Measurements from ENCODE around the gene RDH13. TPM values are rescaled to one million over a fixed set of nuclear protein-coding genes. Genes with fewer than 3 reads are reported as not detected.
A peak's percentile ranks its signal among the peaks of the same experiment; 100 is the strongest.
"Not testable (repeated sequence)": the region's sequence is repeated elsewhere in the genome, so short reads cannot be mapped to it uniquely, and the experiment has no call there.

Gene RDH13
- total and polyA plus RNA-seq, 4 experiments from 2014 or later: 3.3 to 27.4 (median 19.8) TPM

- H3K36me3 Mint-ChIP-seq; H3K36me3 ChIP-seq (ENCODE audit: insufficient read depth, low read length); H3K27me3 ChIP-seq (ENCODE audit: insufficient read depth, low read length); H3K9me3 Mint-ChIP-seq; intact Hi-C loops (cut with micrococcal nuclease); DNase-seq; H3K9me3 ChIP-seq (ENCODE audit: control insufficient read depth in 1 of 2, low read length in 2 of 2); H3K27ac ChIP-seq (ENCODE audit: low read depth, low read length); H3K4me3 Mint-ChIP-seq; H3K27ac Mint-ChIP-seq; H3K4me3 ChIP-seq (ENCODE audit: low read length in 2 of 2); CTCF ChIA-PET (ENCODE audit: partially characterized antibody): not testable (repeated sequence)
- H3K4me1 Mint-ChIP-seq: peaks cover 11 to 26% (median 18%) of the 10 kb centered on the region in 4 donors
- H3K4me1 ChIP-seq (ENCODE audit: insufficient read depth, low read length): peaks cover 25% of the 10 kb centered on the region
- H3K27me3 Mint-ChIP-seq: peaks cover 29 to 35% of the 10 kb centered on the region in 2 donors
- POLR2A ChIA-PET (ENCODE audit: partially characterized antibody): interaction anchor here (1.6 kb wide), 1 partner anchor 52 kb away, joined by 4 read pairs; the partner anchor contains the start of gene PPP1R12C
Observed at GRCh38 chr19:55065516-55065915, 2.6 kb upstream of the RDH13 start.

- no peaks in the 10 kb centered on the region for H3K27me3 ChIP-seq (ENCODE audit: insufficient read depth, low read length)
- CTCF ChIA-PET (ENCODE audit: partially characterized antibody): interaction anchor here (0.6 to 2.2 kb wide), 6 partner anchors 24 to 569 kb away, joined by 3 to 8 read pairs (median 4); no protein-coding TSS in a partner anchor
- Mint-ChIP-seq H3K27ac (peak overlapping the region in 6 of 7 donors; percentile 47 to 86 (median 84)), H3K9me3 (peaks cover 0 to 2% (median 0%) of the 10 kb centered on the region in 8 donors), H3K27me3 (peaks cover 17 to 26% of the 10 kb centered on the region in 2 donors), H3K4me1 (peaks cover 8 to 21% (median 13%) of the 10 kb centered on the region in 4 donors), H3K4me3 (peak overlapping the region in 7 of 8 donors; percentile 40 to 88 (median 68)), H3K36me3 (peaks cover 8 to 9% of the 10 kb centered on the region in 2 donors)
- H3K36me3 ChIP-seq (ENCODE audit: insufficient read depth, low read length): no peaks in the 10 kb centered on the region
- H3K4me1 ChIP-seq (ENCODE audit: insufficient read depth, low read length): peaks cover 15% of the 10 kb centered on the region
- no peaks in the 10 kb centered on the region for H3K9me3 ChIP-seq (ENCODE audit: control insufficient read depth in 1 of 2, low read length in 2 of 2)
- intact Hi-C loops (cut with micrococcal nuclease): loop anchor here (1.0 kb wide), 2 partner anchors 18 to 54 kb away; partner anchors contain the start of gene PPP1R12C
- H3K27ac ChIP-seq (ENCODE audit: low read depth, low read length): no peak overlapping the region
- DNase-seq: no peak
- POLR2A ChIA-PET (ENCODE audit: partially characterized antibody): interaction anchor here (1.0 to 2.0 kb wide), 12 partner anchors 10 to 535 kb away, joined by 3 to 20 read pairs (median 4); partner anchors contain the start of genes EPS8L1, FIZ1, KMT5C and PPP1R12C
- no peak overlapping the region for H3K4me3 ChIP-seq (ENCODE audit: low read length in 2 of 2)
Observed at GRCh38 chr19:55063492-55063843, 520 bp upstream of the RDH13 start.

GRCh38 chr19:55060287-55060686 lies 2.7 kb downstream of the RDH13 start:
- DNase-seq; H3K27me3 ChIP-seq (ENCODE audit: insufficient read depth, low read length); H3K27ac ChIP-seq (ENCODE audit: low read depth, low read length); CTCF ChIA-PET (ENCODE audit: partially characterized antibody); H3K4me3 Mint-ChIP-seq; intact Hi-C loops (cut with micrococcal nuclease); H3K9me3 Mint-ChIP-seq; H3K9me3 ChIP-seq (ENCODE audit: control insufficient read depth in 1 of 2, low read length in 2 of 2); H3K27me3 Mint-ChIP-seq; H3K4me3 ChIP-seq (ENCODE audit: low read length in 2 of 2); POLR2A ChIA-PET (ENCODE audit: partially characterized antibody): not testable (repeated sequence)
- peaks cover 24 to 26% of the 10 kb centered on the region in 2 donors for H3K36me3 Mint-ChIP-seq
- peaks cover 7 to 21% (median 10%) of the 10 kb centered on the region in 4 donors for H3K4me1 Mint-ChIP-seq
- Histone ChIP-seq H3K36me3 (ENCODE audit: insufficient read depth, low read length) (peaks cover 11% of the 10 kb centered on the region), H3K4me1 (ENCODE audit: insufficient read depth, low read length) (peaks cover 15% of the 10 kb centered on the region)
- peak overlapping the region in 3 of 7 donors; percentile 31 to 66 (median 53) for H3K27ac Mint-ChIP-seq

- Histone ChIP-seq H3K4me3 (ENCODE audit: low read length in 2 of 2) (no peak overlapping the region), H3K27ac (ENCODE audit: low read depth, low read length) (no peak overlapping the region), H3K36me3 (ENCODE audit: insufficient read depth, low read length) (peaks cover 12% of the 10 kb centered on the region), H3K9me3 (ENCODE audit: control insufficient read depth in 1 of 2, low read length in 2 of 2) (no peaks in the 10 kb centered on the region), H3K27me3 (ENCODE audit: insufficient read depth, low read length) (no peaks in the 10 kb centered on the region), H3K4me1 (ENCODE audit: insufficient read depth, low read length) (peaks cover 15% of the 10 kb centered on the region)
- Mint-ChIP-seq H3K4me1 (peaks cover 7 to 21% (median 10%) of the 10 kb centered on the region in 4 donors), H3K27me3 (peaks cover 0 to 3% of the 10 kb centered on the region in 2 donors), H3K9me3 (peaks cover 0 to 2% (median 0%) of the 10 kb centered on the region in 8 donors), H3K36me3 (peaks cover 32 to 36% of the 10 kb centered on the region in 2 donors), H3K4me3 (no peak overlapping the region), H3K27ac (peak overlapping the region in 1 of 7 donors; percentile 82)
- DNase-seq: no peak
- ChIA-PET CTCF (ENCODE audit: partially characterized antibody) (no interaction called here), POLR2A (ENCODE audit: partially characterized antibody) (interaction anchor here (0.7 kb wide), 1 partner anchor 240 kb away, joined by 3 read pairs; no protein-coding TSS in a partner anchor)
- intact Hi-C loops (cut with micrococcal nuclease): no loop called here
Observed at GRCh38 chr19:55058781-55059610, 4.0 kb downstream of the RDH13 start.

GRCh38 chr19:55056827-55057226 lies 6.1 kb downstream of the RDH13 start:
- intact Hi-C loops (cut with micrococcal nuclease): no loop called here
- Histone ChIP-seq H3K9me3 (ENCODE audit: control insufficient read depth in 1 of 2, low read length in 2 of 2) (no peaks in the 10 kb centered on the region), H3K36me3 (ENCODE audit: insufficient read depth, low read length) (peaks cover 18% of the 10 kb centered on the region), H3K27ac (ENCODE audit: low read depth, low read length) (no peak overlapping the region), H3K4me1 (ENCODE audit: insufficient read depth, low read length) (peaks cover 5% of the 10 kb centered on the region), H3K4me3 (ENCODE audit: low read length in 2 of 2) (no peak overlapping the region), H3K27me3 (ENCODE audit: insufficient read depth, low read length) (no peaks in the 10 kb centered on the region)
- ChIA-PET CTCF (ENCODE audit: partially characterized antibody) (no interaction called here), POLR2A (ENCODE audit: partially characterized antibody) (no interaction called here)
- Mint-ChIP-seq H3K27ac (peak overlapping the region in 2 of 7 donors; percentile 27 to 35), H3K4me1 (peaks cover 0 to 9% (median 6%) of the 10 kb centered on the region in 4 donors), H3K36me3 (peaks cover 43 to 44% of the 10 kb centered on the region in 2 donors), H3K4me3 (no peak overlapping the region), H3K27me3 (no peaks in the 10 kb centered on the region), H3K9me3 (peaks cover 0 to 2% (median 0%) of the 10 kb centered on the region in 8 donors)
- no peak for DNase-seq

GRCh38 chr19:55053735-55054134 lies 9.2 kb downstream of the RDH13 start:
- Mint-ChIP-seq H3K9me3 (peaks cover 0 to 2% (median 0%) of the 10 kb centered on the region in 8 donors), H3K27me3 (no peaks in the 10 kb centered on the region), H3K4me1 (no peaks in the 10 kb centered on the region), H3K27ac (peak overlapping the region in 1 of 7 donors; percentile 4), H3K4me3 (no peak overlapping the region), H3K36me3 (peaks cover 47% of the 10 kb centered on the region in 2 donors)
- intact Hi-C loops (cut with micrococcal nuclease): no loop called here
- H3K36me3 ChIP-seq (ENCODE audit: insufficient read depth, low read length): peaks cover 24% of the 10 kb centered on the region
- H3K9me3 ChIP-seq (ENCODE audit: control insufficient read depth in 1 of 2, low read length in 2 of 2): no peaks in the 10 kb centered on the region
- ChIA-PET CTCF (ENCODE audit: partially characterized antibody) (no interaction called here), POLR2A (ENCODE audit: partially characterized antibody) (no interaction called here)
- H3K4me3 ChIP-seq (ENCODE audit: low read length in 2 of 2): no peak overlapping the region
- no peak for DNase-seq
- H3K27me3 ChIP-seq (ENCODE audit: insufficient read depth, low read length): no peaks in the 10 kb centered on the region
- H3K4me1 ChIP-seq (ENCODE audit: insufficient read depth, low read length): no peaks in the 10 kb centered on the region
- H3K27ac ChIP-seq (ENCODE audit: low read depth, low read length): no peak overlapping the region

Data from CD4-positive, alpha-beta memory T cell (primary cell).